GM12878 (cell line): ENCODE results near the gene METTL21C. TPM values are rescaled to one million over a fixed set of nuclear protein-coding genes. Genes with fewer than 3 reads are reported as not detected.

Experiments used
- ATAC-seq: fragments of 200-7000 bp; cut with Tn5 transposase; 3 replicates; pipeline ENCODE4 v1.9.1; 2020; ENCODE audit warnings: mild to moderate bottlenecking, moderate library complexity
- BruUV-seq: library from RNA; stranded (reverse); fragments of 400-500 nt; replicated peaks from 2 replicates; lab custom pipeline; 2021; lab: Mats Ljungman, UMichigan
- CTCF ChIA-PET: fragments of 300-600 bp; sonication (Branson Sonifier 250); formaldehyde crosslinking; extraction: SDS; loops from one replicate; lab custom pipeline; 2021; ENCODE audit warnings: inconsistent platforms; lab: Yijun Ruan, JAX
- POLR2A ChIA-PET: fragments of 350-600 bp; formaldehyde crosslinking; extraction: SDS; loops from one replicate; lab custom pipeline; 2021; ENCODE audit warnings: inconsistent platforms; lab: Charles Lee
- RAD21 ChIA-PET: fragments of 300-600 bp; sonication (Branson Sonifier 250); formaldehyde crosslinking; loops from one replicate; lab custom pipeline; 2023; ENCODE audit warnings: antibody characterized with exemption; ENCODE audit not compliant: unreplicated experiment; lab: Charles Lee
- SMC1A ChIA-PET: fragments of 300-600 bp; sonication (Branson Sonifier 250); formaldehyde crosslinking; loops from one replicate; lab custom pipeline; 2023; ENCODE audit not compliant: unreplicated experiment, uncharacterized antibody; lab: Charles Lee
- DNase-seq: peaks from one replicate; pipeline ENCODE4 v3.0.0-alpha.2; 2011; ENCODE audit warnings: low read depth, low spot score
- FAIRE-seq: peaks from 3 replicates; lab custom pipeline; 2011; peaks lifted over from hg19 to GRCh38; lab: Jason Lieb, UNC
- H2AFZ ChIP-seq: 2 replicates; pipeline ENCODE4 v1.6.0; 2011; ENCODE audit warnings: low read depth, low read length, control low read depth; ENCODE audit not compliant: control insufficient read depth
- H3K27ac ChIP-seq: 2 replicates; pipeline ENCODE4 v1.5.1; 2011; ENCODE audit warnings: control low read depth; ENCODE audit not compliant: control insufficient read depth, insufficient read depth
- H3K27me3 ChIP-seq, 2 experiments: replicated peaks in 1 of 2; 2 replicates each; pipeline versions ENCODE4 v1.6.0 to v1.6.1; 2011; ENCODE audit warnings: low read length in 1 of 2; ENCODE audit not compliant: control insufficient read depth in 2 of 2, insufficient read depth in 2 of 2
- H3K36me3 ChIP-seq, 2 experiments: 2 replicates each; pipeline ENCODE4 v1.5.1; 2011; ENCODE audit warnings: low read length in 1 of 2; ENCODE audit not compliant: control insufficient read depth in 2 of 2, insufficient read depth in 2 of 2
- H3K4me1 ChIP-seq: 2 replicates; pipeline ENCODE4 v1.6.1; 2011; ENCODE audit warnings: mild to moderate bottlenecking, low read length, moderate library complexity, mixed read lengths; ENCODE audit not compliant: control insufficient read depth, insufficient read depth
- H3K4me2 ChIP-seq: 2 replicates; pipeline ENCODE4 v1.6.0; 2011; ENCODE audit warnings: control low read depth; ENCODE audit not compliant: control insufficient read depth, insufficient read depth
- H3K4me3 ChIP-seq: fragments of 200-600 bp; sonication (generic); 2 replicates; pipeline ENCODE4 v1.5.1; 2016
- H3K79me2 ChIP-seq: 2 replicates; pipeline ENCODE4 v1.6.0; 2011; ENCODE audit warnings: low read length; ENCODE audit not compliant: control insufficient read depth, insufficient read depth
- H3K9ac ChIP-seq: 2 replicates; pipeline ENCODE4 v1.8.0; 2011; ENCODE audit warnings: low read length, control low read depth, mixed read lengths; ENCODE audit not compliant: control insufficient read depth, insufficient read depth
- H3K9me3 ChIP-seq: replicated peaks from 3 replicates; pipeline ENCODE4 v1.5.1; 2011; ENCODE audit warnings: mild to moderate bottlenecking, low read length; ENCODE audit not compliant: control insufficient read depth, insufficient read depth
- H4K20me1 ChIP-seq: 2 replicates; pipeline ENCODE4 v1.6.0; 2011; ENCODE audit not compliant: control insufficient read depth, insufficient read depth
- CBX5 ChIP-seq: sonication (generic); IDR thresholded peaks from 2 replicates; pipeline ENCODE4 v1.6.1; 2016; ENCODE audit warnings: low read depth, moderate library complexity, mild to moderate bottlenecking, inconsistent platforms
- EED ChIP-seq: sonication (generic); IDR thresholded peaks from 2 replicates; pipeline ENCODE4 v1.6.1; 2016; ENCODE audit warnings: antibody characterized with exemption, low read depth
- MTA3 ChIP-seq: IDR thresholded peaks from 2 replicates; pipeline ENCODE4 v1.6.1; 2012; ENCODE audit warnings: low read length, inconsistent platforms, borderline replicate concordance
- NFYA ChIP-seq: IDR thresholded peaks from 2 replicates; pipeline ENCODE4 v1.6.1; 2011; ENCODE audit warnings: low read depth, mild to moderate bottlenecking, low read length, improper control_type of control experiment, borderline replicate concordance
- SP1 ChIP-seq: IDR thresholded peaks from one replicate; pipeline ENCODE4 v1.6.1; 2011; ENCODE audit warnings: low read depth, low read length
- SUPT20H ChIP-seq: IDR thresholded peaks from 2 replicates; pipeline ENCODE4 v1.6.1; 2011; ENCODE audit warnings: low read depth, mild to moderate bottlenecking, low read length, moderate library complexity, borderline replicate concordance; ENCODE audit not compliant: control insufficient read depth
- ZNF217 ChIP-seq: fragments of 450-650 bp; IDR thresholded peaks from 2 replicates; pipeline ENCODE4 v1.6.1; 2017; ENCODE audit warnings: antibody characterized with exemption, mild to moderate bottlenecking
- ZNF24 ChIP-seq: fragments of 450-650 bp; IDR thresholded peaks from 2 replicates; pipeline ENCODE4 v1.6.1; 2017; ENCODE audit warnings: antibody characterized with exemption, mild to moderate bottlenecking
- WGBS: methylation state at CpG from one replicate; pipeline ENCODE4 v1.1.6; 2016; ENCODE audit warnings: low lambda C conversion rate; ENCODE audit not compliant: insufficient replicate concordance, insufficient coverage; ENCODE audit errors: missing lambda C conversion rate; 5-methylcytosine and 5-hydroxymethylcytosine counted together
- in situ Hi-C: fragments of 300-500 bp; cut with MboI; formaldehyde crosslinking; loops from 9 replicates; pipeline ENCODE4 v1.14.3; 2018; ENCODE audit warnings: mixed read lengths
- intact Hi-C: fragments of 100-400 bp; cut with micrococcal nuclease; formaldehyde crosslinking; loops from one replicate; pipeline ENCODE4 v1.14.2; 2022; ENCODE audit not compliant: unreplicated experiment
- polyA plus RNA-seq, 11 experiments: library from polyadenylated mRNA; depleted of rRNA in 4 of 11; unstranded in 6 of 11; stranded (reverse) in 5 of 11; fragments of >200 nt; fragmentation: Nextera tagmentation in 4 of 11; fragmentation: Illumina TruSeq in 1 of 11; extraction: Ambion mirVana in 4 of 11; extraction: Trizol in 1 of 11; gene quantifications; 1 replicate in 1 of 11; 2 replicates in 10 of 11; pipeline versions ENCODE4 v1.2.1 to v1.2.3, GENCODE V29; 2011 to 2016; ENCODE audit warnings: inconsistent platforms in 2 of 11, missing spikeins in 2 of 11, low read depth in 1 of 11
- total RNA-seq, 4 experiments: library from RNA; depleted of rRNA in 3 of 4; stranded (reverse); fragments of >200 nt in 3 of 4; fragmentation: Illumina TruSeq in 1 of 4; extraction: Trizol in 1 of 4; gene quantifications; 2 replicates each; pipeline versions ENCODE4 v1.2.1 to v1.2.3, GENCODE V29; 2013 to 2021
- TF ChIP-seq, protein P1 (sequence below): IDR thresholded peaks from 2 replicates; pipeline ENCODE4 v1.6.1; 2012; ENCODE audit warnings: improper control_type of control experiment, low read depth, low read length; ENCODE audit not compliant: insufficient replicate concordance
- TF ChIP-seq, protein P2 (sequence below): fragments of 450-650 bp; IDR thresholded peaks from 2 replicates; pipeline ENCODE4 v1.6.1; 2016; ENCODE audit warnings: mild to moderate bottlenecking

The METTL21C gene
- total and polyA plus RNA-seq, 10 of the 15 experiments (the other 5 are each of a cell fraction or from before 2014, with no cell fraction given): 0.13 TPM; not detected in 9

DNA sequence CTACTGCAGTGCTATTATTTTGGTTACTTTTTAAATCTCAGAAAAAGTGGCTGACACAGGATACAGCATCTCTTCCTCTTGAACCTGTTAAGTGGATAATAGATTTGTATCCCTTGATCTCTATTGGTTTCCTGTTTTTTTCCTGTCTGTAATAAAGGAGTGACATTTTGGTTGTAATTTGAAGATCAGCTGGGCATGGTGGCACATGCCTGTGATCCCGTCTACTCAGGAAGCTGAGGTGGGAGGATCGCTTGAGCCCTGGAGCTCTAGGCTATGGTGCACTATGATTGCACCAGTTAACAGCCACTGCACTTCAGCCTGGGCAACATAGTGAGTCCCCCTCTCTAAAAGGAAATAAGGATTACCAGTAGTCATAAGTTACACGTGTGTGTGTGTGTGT, 46.8 kb downstream of the METTL21C start (continued):
- TF ChIP-seq, protein P1, sequence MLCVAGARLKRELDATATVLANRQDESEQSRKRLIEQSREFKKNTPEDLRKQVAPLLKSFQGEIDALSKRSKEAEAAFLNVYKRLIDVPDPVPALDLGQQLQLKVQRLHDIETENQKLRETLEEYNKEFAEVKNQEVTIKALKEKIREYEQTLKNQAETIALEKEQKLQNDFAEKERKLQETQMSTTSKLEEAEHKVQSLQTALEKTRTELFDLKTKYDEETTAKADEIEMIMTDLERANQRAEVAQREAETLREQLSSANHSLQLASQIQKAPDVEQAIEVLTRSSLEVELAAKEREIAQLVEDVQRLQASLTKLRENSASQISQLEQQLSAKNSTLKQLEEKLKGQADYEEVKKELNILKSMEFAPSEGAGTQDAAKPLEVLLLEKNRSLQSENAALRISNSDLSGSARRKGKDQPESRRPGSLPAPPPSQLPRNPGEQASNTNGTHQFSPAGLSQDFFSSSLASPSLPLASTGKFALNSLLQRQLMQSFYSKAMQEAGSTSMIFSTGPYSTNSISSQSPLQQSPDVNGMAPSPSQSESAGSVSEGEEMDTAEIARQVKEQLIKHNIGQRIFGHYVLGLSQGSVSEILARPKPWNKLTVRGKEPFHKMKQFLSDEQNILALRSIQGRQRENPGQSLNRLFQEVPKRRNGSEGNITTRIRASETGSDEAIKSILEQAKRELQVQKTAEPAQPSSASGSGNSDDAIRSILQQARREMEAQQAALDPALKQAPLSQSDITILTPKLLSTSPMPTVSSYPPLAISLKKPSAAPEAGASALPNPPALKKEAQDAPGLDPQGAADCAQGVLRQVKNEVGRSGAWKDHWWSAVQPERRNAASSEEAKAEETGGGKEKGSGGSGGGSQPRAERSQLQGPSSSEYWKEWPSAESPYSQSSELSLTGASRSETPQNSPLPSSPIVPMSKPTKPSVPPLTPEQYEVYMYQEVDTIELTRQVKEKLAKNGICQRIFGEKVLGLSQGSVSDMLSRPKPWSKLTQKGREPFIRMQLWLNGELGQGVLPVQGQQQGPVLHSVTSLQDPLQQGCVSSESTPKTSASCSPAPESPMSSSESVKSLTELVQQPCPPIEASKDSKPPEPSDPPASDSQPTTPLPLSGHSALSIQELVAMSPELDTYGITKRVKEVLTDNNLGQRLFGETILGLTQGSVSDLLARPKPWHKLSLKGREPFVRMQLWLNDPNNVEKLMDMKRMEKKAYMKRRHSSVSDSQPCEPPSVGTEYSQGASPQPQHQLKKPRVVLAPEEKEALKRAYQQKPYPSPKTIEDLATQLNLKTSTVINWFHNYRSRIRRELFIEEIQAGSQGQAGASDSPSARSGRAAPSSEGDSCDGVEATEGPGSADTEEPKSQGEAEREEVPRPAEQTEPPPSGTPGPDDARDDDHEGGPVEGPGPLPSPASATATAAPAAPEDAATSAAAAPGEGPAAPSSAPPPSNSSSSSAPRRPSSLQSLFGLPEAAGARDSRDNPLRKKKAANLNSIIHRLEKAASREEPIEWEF: no peak
- no peak for TF ChIP-seq NFYA
- TF ChIP-seq ZNF24: no peak
- TF ChIP-seq SP1: no peak

DNA sequence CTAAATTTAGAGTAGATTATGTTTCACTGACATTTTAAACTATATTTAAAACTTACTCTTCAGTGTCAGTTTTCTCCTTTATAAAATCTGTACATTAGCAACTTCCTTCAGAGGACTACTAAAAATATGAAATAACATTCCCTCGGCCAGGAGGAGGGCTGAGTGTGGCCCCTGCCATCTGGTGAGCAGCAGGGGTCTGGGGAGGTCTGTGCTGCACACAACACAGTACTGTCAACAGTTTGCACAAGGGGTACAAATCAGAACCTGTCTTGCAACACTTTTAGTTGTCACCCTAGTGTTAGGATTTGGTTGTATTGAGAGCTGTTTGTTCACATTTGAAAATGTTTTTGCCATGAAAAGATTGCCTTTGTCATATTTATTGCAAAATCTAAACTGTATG, 49.1 kb downstream of the METTL21C start:
- no peak overlapping the region for H2AFZ ChIP-seq
- peaks cover 2 to 50% of the 10 kb centered on the region in 2 experiments for H3K36me3 ChIP-seq
- H3K27me3 ChIP-seq: no peaks in the 10 kb centered on the region
- BruUV-seq: no TSS peak
- in situ Hi-C loops (no loop called here), intact Hi-C loops (no loop called here)
- WGBS: 86% methylated on average over 1 of the region's 1 CpG
- no peaks in the 10 kb centered on the region for H3K9me3 ChIP-seq
- TF ChIP-seq CBX5 (no peak), ZNF217 (no peak), EED (no peak), MTA3 (no peak), SUPT20H (no peak)
- TF ChIP-seq, protein P2, sequence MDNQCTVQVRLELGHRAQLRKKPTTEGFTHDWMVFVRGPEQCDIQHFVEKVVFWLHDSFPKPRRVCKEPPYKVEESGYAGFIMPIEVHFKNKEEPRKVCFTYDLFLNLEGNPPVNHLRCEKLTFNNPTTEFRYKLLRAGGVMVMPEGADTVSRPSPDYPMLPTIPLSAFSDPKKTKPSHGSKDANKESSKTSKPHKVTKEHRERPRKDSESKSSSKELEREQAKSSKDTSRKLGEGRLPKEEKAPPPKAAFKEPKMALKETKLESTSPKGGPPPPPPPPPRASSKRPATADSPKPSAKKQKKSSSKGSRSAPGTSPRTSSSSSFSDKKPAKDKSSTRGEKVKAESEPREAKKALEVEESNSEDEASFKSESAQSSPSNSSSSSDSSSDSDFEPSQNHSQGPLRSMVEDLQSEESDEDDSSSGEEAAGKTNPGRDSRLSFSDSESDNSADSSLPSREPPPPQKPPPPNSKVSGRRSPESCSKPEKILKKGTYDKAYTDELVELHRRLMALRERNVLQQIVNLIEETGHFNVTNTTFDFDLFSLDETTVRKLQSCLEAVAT: no peak
- no peaks in the 10 kb centered on the region for H3K79me2 ChIP-seq
- ATAC-seq: no peak
- ChIA-PET SMC1A (interaction anchor here (1.4 kb wide), 1 partner anchor 9 kb away, joined by 4 read pairs; no protein-coding TSS in a partner anchor), POLR2A (no interaction called here), CTCF (interaction anchor here (0.7 to 0.9 kb wide), 2 partner anchors 13 to 54 kb away, joined by 3 read pairs; no protein-coding TSS in a partner anchor), RAD21 (no interaction called here)
- no peak for FAIRE-seq
- H3K4me2 ChIP-seq: no peak overlapping the region
- no peak overlapping the region for H3K9ac ChIP-seq
- no peak overlapping the region for H3K4me3 ChIP-seq
- H4K20me1 ChIP-seq: no peaks in the 10 kb centered on the region
- no peak for DNase-seq
- H3K27ac ChIP-seq: no peak overlapping the region
- no peaks in the 10 kb centered on the region for H3K4me1 ChIP-seq
